IPS-NIHi7 (cell line): ENCODE data around the gene CKAP4.
"Not testable (repeated sequence)": the region's sequence is repeated elsewhere in the genome, so short reads cannot be mapped to it uniquely, and the experiment has no call there.

Source experiments
- DNase-seq: peaks from one replicate; pipeline ENCODE4 v3.0.0; 2012; ENCODE audit warnings: mixed read lengths; ENCODE audit errors: extremely low spot score

Gene CKAP4, protein sequence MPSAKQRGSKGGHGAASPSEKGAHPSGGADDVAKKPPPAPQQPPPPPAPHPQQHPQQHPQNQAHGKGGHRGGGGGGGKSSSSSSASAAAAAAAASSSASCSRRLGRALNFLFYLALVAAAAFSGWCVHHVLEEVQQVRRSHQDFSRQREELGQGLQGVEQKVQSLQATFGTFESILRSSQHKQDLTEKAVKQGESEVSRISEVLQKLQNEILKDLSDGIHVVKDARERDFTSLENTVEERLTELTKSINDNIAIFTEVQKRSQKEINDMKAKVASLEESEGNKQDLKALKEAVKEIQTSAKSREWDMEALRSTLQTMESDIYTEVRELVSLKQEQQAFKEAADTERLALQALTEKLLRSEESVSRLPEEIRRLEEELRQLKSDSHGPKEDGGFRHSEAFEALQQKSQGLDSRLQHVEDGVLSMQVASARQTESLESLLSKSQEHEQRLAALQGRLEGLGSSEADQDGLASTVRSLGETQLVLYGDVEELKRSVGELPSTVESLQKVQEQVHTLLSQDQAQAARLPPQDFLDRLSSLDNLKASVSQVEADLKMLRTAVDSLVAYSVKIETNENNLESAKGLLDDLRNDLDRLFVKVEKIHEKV

GRCh38 chr12:106247674-106248311 lies at the start of gene CKAP4:
Gene CKAP4 (minus strand): TSS chr12:106248020. CDS start chr12:106247851, 169 bp downstream.
- peak; percentile 88 for DNase-seq

GRCh38 chr12:106297075-106297474 lies 49.3 kb upstream of the CKAP4 start:
- no peak for DNase-seq

- no peak for DNase-seq
These were observed 48.5 kb upstream of the CKAP4 start for GRCh38 chr12:106296179-106296877.

- DNase-seq: no peak
These were observed 44.5 kb upstream of the CKAP4 start for GRCh38 chr12:106292339-106292738.

- DNase-seq: no peak
These were observed 43.5 kb upstream of the CKAP4 start for GRCh38 chr12:106291342-106291741.

DNA sequence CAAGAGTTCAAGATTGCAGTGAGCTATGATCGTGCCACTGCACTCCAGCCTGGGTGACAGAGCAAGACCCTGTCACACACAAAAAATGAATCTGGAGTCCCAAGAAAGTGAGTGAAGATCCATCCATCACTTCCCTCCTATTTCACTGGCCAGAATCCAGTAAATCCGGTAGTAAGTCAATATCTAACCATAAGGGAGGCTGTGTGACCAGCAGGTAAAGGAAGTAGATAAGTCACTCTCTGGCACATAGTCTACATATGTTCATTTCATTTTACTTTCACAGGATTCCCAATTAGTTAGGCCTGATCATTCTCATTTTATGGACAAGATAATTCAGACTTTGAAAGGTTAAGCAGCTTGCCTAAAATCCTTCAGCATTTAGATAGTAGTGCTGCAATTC lies 42.8 kb upstream of the CKAP4 start:
- DNase-seq: no peak

- no peak for DNase-seq
These were observed 41.4 kb upstream of the CKAP4 start for GRCh38 chr12:106289196-106289681.

- no peak for DNase-seq
These were observed 40.8 kb upstream of the CKAP4 start for GRCh38 chr12:106288494-106289195.

- no peak for DNase-seq
These were observed 40.3 kb upstream of the CKAP4 start for GRCh38 chr12:106288101-106288493.

- no peak for DNase-seq
These were observed 39.5 kb upstream of the CKAP4 start for GRCh38 chr12:106287364-106287763.

- DNase-seq: not testable (repeated sequence)
These were observed 38.8 kb upstream of the CKAP4 start for GRCh38 chr12:106286576-106287162.

GRCh38 chr12:106285982-106286381 lies 38.2 kb upstream of the CKAP4 start:
- no peak for DNase-seq

GRCh38 chr12:106284358-106285105 lies 36.7 kb upstream of the CKAP4 start:
- DNase-seq: no peak

DNA sequence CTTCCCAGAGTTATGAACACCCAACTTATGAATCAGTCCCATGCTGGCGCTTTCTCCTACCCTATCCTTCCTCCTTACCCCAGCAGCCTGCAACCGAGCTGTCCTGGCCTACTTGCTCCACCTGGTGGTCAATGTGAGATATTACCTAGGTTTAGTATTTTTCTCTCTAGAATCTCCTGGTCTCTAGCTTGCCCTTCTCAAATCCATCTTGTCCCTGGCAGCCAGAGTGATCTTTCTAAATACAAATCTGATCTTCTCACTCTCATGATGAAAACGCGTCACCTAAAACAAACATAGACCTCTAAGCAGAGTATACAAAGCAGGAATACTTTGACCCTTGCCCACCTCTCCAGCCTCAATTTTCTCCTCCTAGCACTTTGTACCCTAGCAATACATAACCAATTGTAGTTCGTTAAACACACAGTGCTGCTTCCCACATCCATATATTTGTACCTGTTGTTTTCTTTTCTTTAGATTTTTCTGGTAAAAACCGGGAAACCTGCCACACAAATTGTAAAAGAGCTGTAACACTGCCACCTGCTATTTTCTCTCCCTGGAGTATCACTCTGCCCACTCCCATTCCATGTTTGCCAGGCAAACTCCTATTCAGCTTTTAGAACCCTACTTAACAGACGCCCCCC lies 34.8 kb upstream of the CKAP4 start:
- DNase-seq: peak; percentile 85

DNA sequence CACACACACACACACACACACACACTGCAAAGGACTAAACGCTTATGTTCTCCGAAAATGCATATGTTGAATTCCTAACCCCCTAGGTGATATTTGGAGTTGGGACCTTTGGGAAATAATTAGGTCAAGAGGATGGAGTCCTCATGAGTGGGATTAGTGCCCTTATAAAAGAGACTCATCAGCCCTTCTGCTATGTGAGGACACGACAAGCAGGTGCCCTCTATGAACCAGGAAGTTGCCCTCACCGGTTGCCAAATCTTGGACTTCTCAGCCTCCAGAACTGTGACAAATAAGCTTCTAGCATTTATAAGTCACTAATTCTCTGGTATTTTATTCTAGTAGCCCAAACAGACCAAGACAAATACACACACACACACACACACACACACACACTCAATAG lies 34.0 kb upstream of the CKAP4 start:
- no peak for DNase-seq

GRCh38 chr12:106281056-106281782 lies 33.4 kb upstream of the CKAP4 start:
- DNase-seq: no peak

- no peak for DNase-seq
These were observed 32.3 kb upstream of the CKAP4 start for GRCh38 chr12:106280106-106280505.

GRCh38 chr12:106276032-106276740 lies 28.4 kb upstream of the CKAP4 start:
- no peak for DNase-seq
